ENCODE data around the gene TBK1.
"Not testable (repeated sequence)": the region's sequence is repeated elsewhere in the genome, so short reads cannot be mapped to it uniquely, and the experiment has no call there.

Gene TBK1

DNA sequence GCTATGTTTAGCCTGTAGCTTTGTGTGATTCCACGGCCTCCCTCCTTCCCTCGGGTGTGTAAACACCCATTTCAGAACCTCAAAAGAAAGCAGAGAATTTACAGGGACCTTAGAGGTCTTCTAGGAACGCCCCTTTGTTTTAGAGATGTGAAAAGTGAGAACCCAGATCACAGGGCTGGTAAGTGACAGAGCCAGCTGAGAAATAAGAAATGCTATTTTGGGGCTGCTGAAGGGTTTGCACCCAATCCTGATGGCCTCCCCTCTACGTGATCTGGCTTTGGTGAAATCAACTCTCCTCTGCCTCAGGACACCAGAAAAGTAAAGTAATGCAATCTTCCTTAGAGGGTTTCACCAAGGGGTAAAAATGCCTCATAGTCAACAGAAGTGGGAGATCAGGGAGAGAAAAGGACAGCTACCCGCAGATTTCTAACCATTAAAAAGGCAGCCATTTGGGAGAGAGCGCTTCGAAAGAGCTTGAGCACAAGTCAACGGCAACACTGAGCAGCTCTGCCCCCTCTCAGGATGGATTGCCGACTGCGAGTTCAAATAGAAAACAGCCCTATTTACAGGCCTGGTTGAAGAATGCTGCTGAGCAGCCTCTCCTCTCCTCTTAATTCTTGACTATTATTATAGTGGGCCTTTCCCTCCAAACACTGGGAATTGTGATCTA, 79.9 kb downstream of the TBK1 start:
- TF ChIP-seq, protein P1, sequence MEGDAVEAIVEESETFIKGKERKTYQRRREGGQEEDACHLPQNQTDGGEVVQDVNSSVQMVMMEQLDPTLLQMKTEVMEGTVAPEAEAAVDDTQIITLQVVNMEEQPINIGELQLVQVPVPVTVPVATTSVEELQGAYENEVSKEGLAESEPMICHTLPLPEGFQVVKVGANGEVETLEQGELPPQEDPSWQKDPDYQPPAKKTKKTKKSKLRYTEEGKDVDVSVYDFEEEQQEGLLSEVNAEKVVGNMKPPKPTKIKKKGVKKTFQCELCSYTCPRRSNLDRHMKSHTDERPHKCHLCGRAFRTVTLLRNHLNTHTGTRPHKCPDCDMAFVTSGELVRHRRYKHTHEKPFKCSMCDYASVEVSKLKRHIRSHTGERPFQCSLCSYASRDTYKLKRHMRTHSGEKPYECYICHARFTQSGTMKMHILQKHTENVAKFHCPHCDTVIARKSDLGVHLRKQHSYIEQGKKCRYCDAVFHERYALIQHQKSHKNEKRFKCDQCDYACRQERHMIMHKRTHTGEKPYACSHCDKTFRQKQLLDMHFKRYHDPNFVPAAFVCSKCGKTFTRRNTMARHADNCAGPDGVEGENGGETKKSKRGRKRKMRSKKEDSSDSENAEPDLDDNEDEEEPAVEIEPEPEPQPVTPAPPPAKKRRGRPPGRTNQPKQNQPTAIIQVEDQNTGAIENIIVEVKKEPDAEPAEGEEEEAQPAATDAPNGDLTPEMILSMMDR (IDR thresholded peaks at IDR 0.05; ENCODE audit: extremely low read depth, insufficient read depth, missing control alignments), result no peak
- in situ Hi-C loops (cut with MboI; ENCODE audit: low pct_unique_long_range_greater_than_20kb, low sequenced_read_pairs, unreplicated experiment), result no loop called here
- no peak for DNase-seq (ENCODE audit: low spot score)

DNA sequence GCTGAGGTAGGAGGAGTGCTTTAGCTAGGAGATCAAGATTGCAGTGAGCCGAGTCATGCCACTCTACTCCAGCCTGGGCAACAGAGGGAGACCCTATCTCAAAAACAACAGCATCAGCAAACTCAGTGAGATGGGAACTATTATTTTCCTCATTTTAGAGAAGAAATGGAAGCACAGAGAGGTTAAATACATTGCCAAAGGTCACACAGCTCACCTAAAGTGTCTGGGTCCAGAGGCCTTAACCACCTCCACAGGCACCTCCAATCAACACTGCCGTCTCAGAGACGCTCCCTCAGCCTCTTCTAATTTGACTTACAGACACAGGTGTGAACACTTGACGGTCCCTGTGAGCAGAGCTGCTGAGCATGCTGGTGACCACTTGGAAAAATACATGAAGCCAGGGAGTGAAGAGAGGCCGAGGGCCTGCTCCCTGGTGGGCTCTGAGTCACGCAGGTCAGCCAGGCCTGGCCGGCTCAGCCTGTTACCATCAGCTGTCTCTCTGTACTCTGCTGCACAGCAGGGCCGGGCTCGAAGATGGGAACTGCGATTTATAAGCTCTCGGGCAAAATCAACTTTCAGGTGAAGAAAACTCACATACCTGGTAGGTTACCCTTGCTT, 80.9 kb downstream of the TBK1 start:
- no peak for DNase-seq (ENCODE audit: low spot score)
- TF ChIP-seq, protein P1 (IDR thresholded peaks at IDR 0.05; ENCODE audit: extremely low read depth, insufficient read depth, missing control alignments), result no peak
- in situ Hi-C loops (cut with MboI; ENCODE audit: low pct_unique_long_range_greater_than_20kb, low sequenced_read_pairs, unreplicated experiment), result no loop called here

DNA sequence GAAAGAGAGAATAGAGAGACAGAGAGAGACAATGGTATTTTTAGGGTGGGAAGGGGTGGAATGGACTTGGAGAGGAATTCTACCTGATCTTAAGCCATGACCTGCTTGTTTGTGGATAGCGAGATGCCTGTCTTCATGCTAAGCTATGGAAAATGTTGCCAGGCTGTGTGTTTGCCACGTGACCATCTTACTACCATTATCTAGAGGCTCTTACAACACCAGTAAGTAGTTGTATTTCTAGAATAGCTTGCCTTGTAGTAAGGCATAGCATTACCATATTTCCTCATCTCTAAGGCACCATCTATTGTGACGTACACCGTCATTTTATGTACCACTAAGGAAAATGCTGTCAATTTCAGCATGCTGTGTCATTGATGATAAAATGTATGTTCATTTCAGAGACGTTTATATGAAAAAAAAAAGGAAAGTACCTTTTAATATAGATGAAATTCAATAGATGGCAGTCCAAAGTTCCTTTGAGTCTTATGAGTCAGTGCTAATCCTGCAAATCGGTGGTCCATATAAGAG, 82.8 kb downstream of the TBK1 start:
- DNase-seq (ENCODE audit: low spot score), result no peak
- in situ Hi-C loops (cut with MboI; ENCODE audit: low pct_unique_long_range_greater_than_20kb, low sequenced_read_pairs, unreplicated experiment), result no loop called here
- TF ChIP-seq, protein P1 (IDR thresholded peaks at IDR 0.05; ENCODE audit: extremely low read depth, insufficient read depth, missing control alignments), result no peak

DNA sequence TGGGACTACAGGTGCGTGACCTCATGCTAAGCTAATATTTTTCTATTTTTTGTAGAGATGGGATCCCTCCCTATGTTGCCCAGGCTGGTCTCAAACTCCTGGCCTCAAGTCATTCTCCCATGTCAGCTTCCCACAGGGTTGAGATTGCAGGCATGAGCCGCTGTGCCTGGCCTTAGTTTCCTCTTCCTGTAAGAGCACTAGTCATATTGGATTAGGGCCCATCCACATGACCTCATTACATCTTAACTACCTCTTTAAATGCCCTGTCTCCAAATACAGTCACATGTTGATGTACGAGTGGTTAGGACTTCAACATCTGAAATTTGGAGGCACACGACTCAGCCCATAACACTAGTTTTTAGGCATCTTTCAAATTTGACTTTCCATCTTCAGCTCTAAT, 86.2 kb downstream of the TBK1 start:
- TF ChIP-seq, protein P1 (IDR thresholded peaks at IDR 0.05; ENCODE audit: extremely low read depth, insufficient read depth, missing control alignments), result no peak
- DNase-seq (ENCODE audit: low spot score), result no peak

DNA sequence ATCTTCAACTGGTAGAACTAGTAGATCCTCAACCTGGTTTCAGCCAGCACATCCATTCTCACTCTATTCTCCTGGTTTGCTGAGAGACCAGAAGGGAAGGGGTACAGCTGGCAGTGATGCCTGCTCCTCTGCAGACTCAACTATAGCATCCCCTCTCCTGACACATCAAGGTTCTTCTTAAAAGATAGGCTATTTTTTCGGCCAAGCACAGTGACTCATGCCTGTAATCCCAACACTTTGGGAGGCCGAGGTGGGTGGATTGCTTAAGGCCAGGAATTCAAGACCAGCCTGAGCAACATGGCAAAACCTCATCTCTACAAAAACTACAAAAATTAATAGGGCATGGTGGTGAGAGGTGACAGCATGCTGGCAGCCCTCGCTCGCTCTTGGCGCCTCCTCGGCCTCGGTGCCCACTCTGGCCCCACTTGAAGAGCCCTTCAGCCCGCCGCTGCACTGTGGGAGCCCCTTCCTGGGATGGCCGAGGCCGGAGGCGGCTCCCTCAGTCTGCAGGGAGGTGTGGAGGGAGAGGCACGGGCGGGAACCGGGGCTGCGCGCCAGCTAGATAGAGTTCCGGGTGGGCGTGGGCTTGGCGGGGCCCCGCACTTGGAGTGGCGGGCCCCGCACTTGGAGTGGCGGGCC, 90.6 kb downstream of the TBK1 start:
- DNase-seq (ENCODE audit: low spot score); in situ Hi-C loops (cut with MboI; ENCODE audit: low pct_unique_long_range_greater_than_20kb, low sequenced_read_pairs, unreplicated experiment): not testable (repeated sequence)

More for the DNA sequence above, 86.2 kb downstream of the TBK1 start:
- in situ Hi-C loops (cut with MboI; ENCODE audit: low pct_unique_long_range_greater_than_20kb, low sequenced_read_pairs, unreplicated experiment), result no loop called here

DNA sequence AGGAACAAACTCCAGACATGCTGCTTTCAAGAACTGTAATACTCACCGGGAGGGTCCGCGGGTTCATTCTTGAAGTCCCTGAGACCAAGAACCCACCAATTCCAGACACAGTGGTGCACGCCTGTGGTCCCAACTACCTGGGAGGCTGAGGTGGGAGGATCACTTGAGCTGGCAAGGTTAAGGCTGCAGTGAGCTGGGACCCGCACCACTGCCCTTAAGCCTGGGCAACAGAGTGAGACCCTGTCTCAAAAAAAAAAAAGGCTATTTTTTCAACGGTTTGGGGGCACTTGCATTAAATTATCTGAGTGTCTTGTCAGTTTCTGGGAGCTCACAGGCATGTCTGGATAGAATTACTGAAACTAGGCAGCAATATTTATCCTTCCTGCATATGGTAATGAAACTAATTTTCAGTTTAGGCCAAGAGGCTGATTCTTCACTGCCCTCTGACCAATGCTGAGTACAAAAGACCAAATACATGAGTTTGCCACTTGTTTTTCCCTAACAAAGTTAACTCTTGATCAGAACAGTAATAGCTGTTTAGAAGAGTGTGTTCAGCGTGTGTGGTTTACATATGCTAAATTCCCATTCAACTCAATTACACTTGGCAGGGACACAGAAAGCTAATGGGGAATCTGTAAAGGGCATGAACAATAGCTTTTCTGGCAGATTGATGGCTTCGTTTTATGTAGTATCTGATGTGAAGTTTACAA, 92.6 kb downstream of the TBK1 start:
- TF ChIP-seq, protein P1 (IDR thresholded peaks at IDR 0.05; ENCODE audit: extremely low read depth, insufficient read depth, missing control alignments), result no peak
- DNase-seq (ENCODE audit: low spot score), result no peak
- in situ Hi-C loops (cut with MboI; ENCODE audit: low pct_unique_long_range_greater_than_20kb, low sequenced_read_pairs, unreplicated experiment), result loop anchor here (5.0 kb wide), 1 partner anchor 158 kb away; no protein-coding TSS in a partner anchor
